IPS-18a (cell line): Measurements from ENCODE around the gene DLL4.
A peak's percentile ranks its signal among the peaks of the same experiment; 100 is the strongest.

Experiments
- H3K27ac ChIP-seq: one replicate; pipeline ENCODE4 v1.5.1; 2013; ENCODE audit warnings: low read length
- H3K27me3 ChIP-seq: one replicate; pipeline ENCODE4 v1.6.1; 2013; ENCODE audit warnings: mild to moderate bottlenecking, low read length; ENCODE audit not compliant: control insufficient read depth, insufficient read depth
- H3K36me3 ChIP-seq: one replicate; pipeline ENCODE4 v1.6.1; 2013; ENCODE audit warnings: low read depth, low read length; ENCODE audit not compliant: control insufficient read depth
- H3K4me1 ChIP-seq: one replicate; pipeline ENCODE4 v1.6.1; 2013; ENCODE audit warnings: low read depth, low read length; ENCODE audit not compliant: control insufficient read depth
- H3K4me3 ChIP-seq: one replicate; pipeline ENCODE4 v1.5.1; 2013; ENCODE audit warnings: low read length
- H3K9ac ChIP-seq: one replicate; pipeline ENCODE4 v1.6.1; 2013; ENCODE audit warnings: mild to moderate bottlenecking, low read length, moderate library complexity
- H3K9me3 ChIP-seq: one replicate; pipeline ENCODE4 v1.6.1; 2013; ENCODE audit warnings: low read depth, low read length; ENCODE audit not compliant: control insufficient read depth

DLL4 gene

GRCh38 chr15:40909662-40910630 is 19.2 kb upstream of the DLL4 start:
- Histone ChIP-seq H3K4me1 (peaks cover 10% of the 10 kb centered on the region), H3K27ac (no peak overlapping the region), H3K9ac (no peak overlapping the region), H3K36me3 (peaks cover under 1% of the 10 kb centered on the region), H3K9me3 (no peaks in the 10 kb centered on the region), H3K4me3 (no peak overlapping the region), H3K27me3 (no peaks in the 10 kb centered on the region)

GRCh38 chr15:40911141-40911540 is 18.0 kb upstream of the DLL4 start:
- no peaks in the 10 kb centered on the region for H3K27me3 ChIP-seq
- no peaks in the 10 kb centered on the region for H3K9me3 ChIP-seq
- no peaks in the 10 kb centered on the region for H3K36me3 ChIP-seq
- no peak overlapping the region for H3K4me3 ChIP-seq
- peak overlapping the region; percentile 26 for H3K27ac ChIP-seq
- peaks cover 11% of the 10 kb centered on the region for H3K4me1 ChIP-seq
- H3K9ac ChIP-seq = no peak overlapping the region

GRCh38 chr15:40911693-40912092 is 17.4 kb upstream of the DLL4 start:
- no peaks in the 10 kb centered on the region for H3K27me3 ChIP-seq
- no peak overlapping the region for H3K4me3 ChIP-seq
- peaks cover 11% of the 10 kb centered on the region for H3K4me1 ChIP-seq
- no peaks in the 10 kb centered on the region for H3K9me3 ChIP-seq
- no peaks in the 10 kb centered on the region for H3K36me3 ChIP-seq
- no peak overlapping the region for H3K9ac ChIP-seq
- H3K27ac ChIP-seq = peak overlapping the region; percentile 26

- Histone ChIP-seq H3K9ac (no peak overlapping the region), H3K36me3 (no peaks in the 10 kb centered on the region), H3K27me3 (no peaks in the 10 kb centered on the region), H3K4me3 (no peak overlapping the region), H3K9me3 (no peaks in the 10 kb centered on the region), H3K4me1 (peaks cover 11% of the 10 kb centered on the region), H3K27ac (no peak overlapping the region)
Observed at GRCh38 chr15:40912478-40912877, 16.7 kb upstream of the DLL4 start.

GRCh38 chr15:40914013-40914412 is 15.1 kb upstream of the DLL4 start:
- no peaks in the 10 kb centered on the region for H3K27me3 ChIP-seq
- no peak overlapping the region for H3K4me3 ChIP-seq
- no peak overlapping the region for H3K9ac ChIP-seq
- no peaks in the 10 kb centered on the region for H3K36me3 ChIP-seq
- no peaks in the 10 kb centered on the region for H3K9me3 ChIP-seq
- peaks cover 11% of the 10 kb centered on the region for H3K4me1 ChIP-seq
- no peak overlapping the region for H3K27ac ChIP-seq

- Histone ChIP-seq H3K4me3 (no peak overlapping the region), H3K4me1 (peaks cover 11% of the 10 kb centered on the region), H3K9me3 (no peaks in the 10 kb centered on the region), H3K36me3 (no peaks in the 10 kb centered on the region), H3K27me3 (no peaks in the 10 kb centered on the region), H3K9ac (no peak overlapping the region), H3K27ac (no peak overlapping the region)
Observed at GRCh38 chr15:40914486-40914885, 14.7 kb upstream of the DLL4 start.

GRCh38 chr15:40915116-40915661 is 14.0 kb upstream of the DLL4 start:
- Histone ChIP-seq H3K9ac (no peak overlapping the region), H3K4me1 (peaks cover 11% of the 10 kb centered on the region), H3K36me3 (no peaks in the 10 kb centered on the region), H3K4me3 (no peak overlapping the region), H3K27ac (no peak overlapping the region), H3K9me3 (no peaks in the 10 kb centered on the region), H3K27me3 (peaks cover 3% of the 10 kb centered on the region)

- H3K4me3 ChIP-seq = no peak overlapping the region
- H3K9me3 ChIP-seq = no peaks in the 10 kb centered on the region
- H3K27ac ChIP-seq = no peak overlapping the region
- H3K36me3 ChIP-seq = no peaks in the 10 kb centered on the region
- no peak overlapping the region for H3K9ac ChIP-seq
- H3K4me1 ChIP-seq = peaks cover 11% of the 10 kb centered on the region
- H3K27me3 ChIP-seq = peaks cover 3% of the 10 kb centered on the region
Observed at GRCh38 chr15:40915679-40916078, 13.5 kb upstream of the DLL4 start.

- Histone ChIP-seq H3K4me3 (no peak overlapping the region), H3K27ac (no peak overlapping the region), H3K36me3 (no peaks in the 10 kb centered on the region), H3K27me3 (peaks cover 13% of the 10 kb centered on the region), H3K9me3 (no peaks in the 10 kb centered on the region), H3K9ac (no peak overlapping the region), H3K4me1 (peaks cover 4% of the 10 kb centered on the region)
Observed at GRCh38 chr15:40917585-40917984, 11.6 kb upstream of the DLL4 start.

- Histone ChIP-seq H3K9me3 (no peaks in the 10 kb centered on the region), H3K9ac (no peak overlapping the region)
Observed at GRCh38 chr15:40918146-40918798, 10.9 kb upstream of the DLL4 start.

GRCh38 chr15:40918799-40919392 is 10.2 kb upstream of the DLL4 start:
- H3K9ac ChIP-seq = no peak overlapping the region
- peaks cover 4% of the 10 kb centered on the region for H3K4me1 ChIP-seq
- no peak overlapping the region for H3K27ac ChIP-seq
- H3K4me3 ChIP-seq = no peak overlapping the region
- H3K27me3 ChIP-seq = peaks cover 26% of the 10 kb centered on the region
- no peaks in the 10 kb centered on the region for H3K36me3 ChIP-seq
- no peaks in the 10 kb centered on the region for H3K9me3 ChIP-seq

More at GRCh38 chr15:40918146-40918798, 10.9 kb upstream of the DLL4 start:
- Histone ChIP-seq H3K27me3 (peaks cover 20% of the 10 kb centered on the region), H3K36me3 (no peaks in the 10 kb centered on the region), H3K4me3 (no peak overlapping the region), H3K27ac (no peak overlapping the region), H3K4me1 (peaks cover 4% of the 10 kb centered on the region)
